Thoracic aorta (tissue), 2 donors: ENCODE data around the gene URGCP. TPM values are rescaled to one million over a fixed set of nuclear protein-coding genes. Genes with fewer than 3 reads are reported as not detected.

Experiments used
- ATAC-seq: fragments of 150-250 bp; one replicate; pipeline ENCODE4 v1.8.0; 2017; ENCODE audit warnings: low read depth; ENCODE audit not compliant: insufficient number of reproducible peaks, low FRiP score
- DNase-seq: peaks from one replicate; pipeline ENCODE4 v3.0.0-alpha.2; 2020; ENCODE audit warnings: low spot score
- H3K27ac ChIP-seq, 2 donors: fragments of 200-600 bp; sonication (generic); 1 replicate in 1 of 2; 2 replicates in 1 of 2; pipeline ENCODE4 v1.5.1; 2016; ENCODE audit warnings: mild to moderate bottlenecking in 2 of 2, moderate library complexity in 2 of 2
- H3K27me3 ChIP-seq: fragments of 200-600 bp; sonication (generic); replicated peaks from 2 replicates; pipeline ENCODE4 v1.6.0; 2016; ENCODE audit warnings: mild to moderate bottlenecking; ENCODE audit not compliant: insufficient read depth
- H3K36me3 ChIP-seq: fragments of 200-600 bp; sonication (generic); one replicate; pipeline ENCODE4 v1.5.1; 2016
- H3K4me1 ChIP-seq, 2 donors: fragments of 200-600 bp; sonication (generic); 1 replicate in 1 of 2; 2 replicates in 1 of 2; pipeline versions ENCODE4 v1.5.1 to v1.6.0; 2016; ENCODE audit warnings: low read depth in 2 of 2, mild to moderate bottlenecking in 1 of 2; ENCODE audit not compliant: control insufficient read depth in 1 of 2
- H3K4me3 ChIP-seq: fragments of 200-600 bp; sonication (generic); 2 replicates; pipeline ENCODE4 v1.5.1; 2016; ENCODE audit warnings: mild to moderate bottlenecking
- H3K9me3 ChIP-seq: fragments of 200-600 bp; sonication (generic); 2 replicates; pipeline ENCODE4 v1.5.1; 2016
- total RNA-seq, 2 donors: library from RNA; depleted of rRNA; stranded (reverse); fragments of >200 nt; gene quantifications; one replicate each; pipeline versions ENCODE4 v1.1.0 to v1.2.3, GENCODE V29; 2016
- TF ChIP-seq, protein P1 (sequence below): fragments of 200-600 bp; sonication (generic); IDR thresholded peaks from one replicate; pipeline ENCODE4 v1.5.1; 2019; ENCODE audit warnings: antibody characterized with exemption

The URGCP gene
- total RNA-seq, 2 donors from 2014 or later: 33.7 to 41.0 TPM

DNA sequence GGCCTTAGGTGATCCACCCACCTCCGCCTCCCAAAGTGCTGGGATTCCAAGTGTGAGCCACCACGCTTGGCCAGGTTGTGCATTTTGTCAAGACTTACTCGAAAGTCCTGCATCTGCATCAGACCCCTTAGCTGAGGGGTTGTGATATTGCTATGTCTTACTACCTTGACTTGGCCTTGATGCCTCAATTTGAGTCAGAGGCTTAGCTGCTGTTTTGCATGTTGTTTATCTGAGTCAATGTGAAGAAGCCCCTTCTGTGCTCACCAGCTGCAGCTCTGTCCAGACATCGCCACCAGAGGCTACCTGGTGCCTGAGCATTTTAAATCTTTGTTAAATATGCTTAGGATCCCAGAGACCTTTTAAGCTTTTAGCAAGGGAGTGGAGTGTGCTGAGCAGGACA is 37.9 kb upstream of the URGCP start:
- no peaks in the 10 kb centered on the region for H3K4me1 ChIP-seq
- DNase-seq (no peak), ATAC-seq (no peak)
- no peaks in the 10 kb centered on the region for H3K27me3 ChIP-seq
- H3K9me3 ChIP-seq: no peaks in the 10 kb centered on the region
- peaks cover 12% of the 10 kb centered on the region for H3K36me3 ChIP-seq
- no peak overlapping the region for H3K27ac ChIP-seq
- H3K4me3 ChIP-seq: no peak overlapping the region
- TF ChIP-seq, protein P1, sequence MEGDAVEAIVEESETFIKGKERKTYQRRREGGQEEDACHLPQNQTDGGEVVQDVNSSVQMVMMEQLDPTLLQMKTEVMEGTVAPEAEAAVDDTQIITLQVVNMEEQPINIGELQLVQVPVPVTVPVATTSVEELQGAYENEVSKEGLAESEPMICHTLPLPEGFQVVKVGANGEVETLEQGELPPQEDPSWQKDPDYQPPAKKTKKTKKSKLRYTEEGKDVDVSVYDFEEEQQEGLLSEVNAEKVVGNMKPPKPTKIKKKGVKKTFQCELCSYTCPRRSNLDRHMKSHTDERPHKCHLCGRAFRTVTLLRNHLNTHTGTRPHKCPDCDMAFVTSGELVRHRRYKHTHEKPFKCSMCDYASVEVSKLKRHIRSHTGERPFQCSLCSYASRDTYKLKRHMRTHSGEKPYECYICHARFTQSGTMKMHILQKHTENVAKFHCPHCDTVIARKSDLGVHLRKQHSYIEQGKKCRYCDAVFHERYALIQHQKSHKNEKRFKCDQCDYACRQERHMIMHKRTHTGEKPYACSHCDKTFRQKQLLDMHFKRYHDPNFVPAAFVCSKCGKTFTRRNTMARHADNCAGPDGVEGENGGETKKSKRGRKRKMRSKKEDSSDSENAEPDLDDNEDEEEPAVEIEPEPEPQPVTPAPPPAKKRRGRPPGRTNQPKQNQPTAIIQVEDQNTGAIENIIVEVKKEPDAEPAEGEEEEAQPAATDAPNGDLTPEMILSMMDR: no peak

DNA sequence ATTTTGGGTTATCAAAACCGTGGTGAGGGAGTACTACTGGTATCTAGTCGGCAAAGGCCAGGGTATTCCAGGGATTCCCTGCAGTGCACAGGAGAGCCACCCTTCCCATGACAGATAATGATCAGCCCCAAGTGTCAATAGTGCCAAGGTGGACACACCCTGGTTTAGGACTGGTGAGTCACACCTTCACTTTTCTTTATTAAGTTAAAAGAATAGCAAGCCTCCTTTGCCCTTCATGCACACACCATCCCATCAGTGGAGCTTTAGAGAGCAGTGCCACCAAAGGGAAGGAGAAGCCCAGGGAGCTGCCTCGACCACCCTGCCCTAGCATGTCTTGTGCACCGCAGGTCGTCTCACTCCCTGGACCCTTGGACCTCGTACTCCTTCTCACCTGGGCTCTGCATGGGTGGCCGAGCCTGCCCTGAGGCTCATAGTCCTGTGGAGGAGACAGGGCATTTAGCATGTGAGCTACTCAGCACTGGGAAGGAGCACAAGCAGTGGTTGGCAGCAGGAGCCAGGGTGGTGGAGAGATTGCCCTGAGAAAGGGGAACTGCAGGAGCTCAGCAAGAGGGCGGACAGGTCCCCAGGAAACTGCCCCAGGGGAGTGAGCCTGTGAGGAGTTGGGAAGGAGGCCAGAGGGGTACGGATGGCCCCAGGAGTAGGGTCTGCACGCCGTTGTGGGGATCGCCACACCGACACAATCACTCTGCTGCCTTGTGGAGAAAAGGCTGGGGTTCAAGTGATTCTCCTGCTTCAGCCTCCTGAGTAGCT is 37.2 kb upstream of the URGCP start:
- Histone ChIP-seq H3K4me1 (no peaks in the 10 kb centered on the region), H3K9me3 (no peaks in the 10 kb centered on the region), H3K4me3 (no peak overlapping the region), H3K27me3 (no peaks in the 10 kb centered on the region), H3K36me3 (peaks cover 7% of the 10 kb centered on the region), H3K27ac (no peak overlapping the region)
- TF ChIP-seq, protein P1: no peak
- no peak for ATAC-seq
- no peak for DNase-seq

DNA sequence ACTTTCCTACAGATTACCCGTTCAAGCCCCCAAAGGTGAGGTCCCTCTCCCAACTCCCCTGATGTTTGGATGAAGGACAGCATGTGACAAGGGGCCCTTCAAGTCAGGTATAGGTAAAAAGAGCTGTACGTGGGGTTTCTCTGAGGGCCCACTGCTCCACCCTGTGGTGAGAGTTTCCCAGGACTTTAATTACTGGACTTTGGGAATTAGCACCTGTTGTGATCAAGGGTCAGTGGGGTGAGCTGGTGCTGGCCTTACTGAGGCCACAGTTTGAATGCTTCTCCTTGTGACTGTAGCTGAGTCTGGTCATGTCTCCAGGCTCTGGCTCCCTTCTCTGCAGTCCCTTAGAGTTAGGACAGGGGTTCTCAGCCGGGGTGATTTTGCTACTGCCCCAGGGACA is 36.6 kb upstream of the URGCP start:
- H3K27ac ChIP-seq: no peak overlapping the region
- no peak overlapping the region for H3K4me3 ChIP-seq
- H3K27me3 ChIP-seq: no peaks in the 10 kb centered on the region
- ATAC-seq: no peak
- peaks cover 5% of the 10 kb centered on the region for H3K36me3 ChIP-seq
- H3K4me1 ChIP-seq: no peaks in the 10 kb centered on the region
- TF ChIP-seq, protein P1: no peak
- DNase-seq: no peak
- H3K9me3 ChIP-seq: no peaks in the 10 kb centered on the region

DNA sequence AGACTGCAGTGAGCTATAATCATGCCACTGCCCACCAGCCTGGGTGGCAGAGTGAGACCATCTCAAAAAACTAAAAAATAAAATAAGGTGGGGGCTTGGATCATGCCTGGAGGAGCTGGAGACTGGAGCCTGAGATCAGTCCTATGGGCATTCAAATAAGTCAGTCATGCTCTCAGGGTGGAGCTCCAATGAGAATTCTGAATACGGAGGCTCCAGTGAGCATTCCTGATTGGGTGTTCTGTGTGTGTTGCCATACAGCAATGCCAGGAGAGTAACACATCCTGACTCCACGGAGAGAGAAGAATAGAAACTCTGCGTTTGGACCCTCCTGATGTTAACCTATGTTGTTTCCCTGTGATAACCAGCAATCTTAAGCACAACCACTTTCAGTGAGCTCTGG is 35.9 kb upstream of the URGCP start:
- DNase-seq: no peak

DNA sequence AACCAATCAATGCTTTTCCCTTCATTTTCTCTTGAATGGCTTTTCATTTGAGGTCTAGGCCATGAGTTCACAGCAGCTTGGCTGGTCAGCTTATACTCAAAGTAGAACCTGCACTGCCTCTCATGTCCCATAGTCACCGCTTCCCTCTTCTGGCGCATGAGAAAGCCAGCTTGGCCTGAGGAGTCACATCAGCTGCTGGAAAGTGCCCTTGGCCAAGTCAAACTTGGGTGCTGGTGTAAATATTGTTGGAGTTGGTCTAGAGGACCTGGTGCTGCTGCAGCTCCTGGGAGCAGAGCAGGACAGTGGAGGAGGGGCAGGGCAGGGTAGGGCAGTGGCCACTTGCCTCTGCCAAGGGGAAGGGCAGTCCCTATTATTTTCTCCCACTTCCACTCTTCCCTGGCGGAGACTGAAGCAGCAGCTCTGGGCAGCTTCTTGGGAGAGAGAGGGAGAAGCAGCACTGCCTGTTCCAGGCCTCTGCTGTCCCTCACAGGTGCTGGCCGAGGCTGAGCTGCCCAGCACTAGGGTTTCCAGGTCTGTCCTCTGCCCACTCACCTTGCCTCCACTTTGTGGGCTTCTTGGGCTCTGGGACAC is 32.6 kb upstream of the URGCP start:
- Histone ChIP-seq H3K4me1 (no peaks in the 10 kb centered on the region), H3K27me3 (no peaks in the 10 kb centered on the region), H3K36me3 (no peaks in the 10 kb centered on the region), H3K9me3 (no peaks in the 10 kb centered on the region), H3K27ac (no peak overlapping the region), H3K4me3 (no peak overlapping the region)
- TF ChIP-seq, protein P1: no peak
- ATAC-seq: no peak
- no peak for DNase-seq

More for the DNA sequence above, 35.9 kb upstream of the URGCP start:
- Histone ChIP-seq H3K4me3 (no peak overlapping the region), H3K27ac (no peak overlapping the region), H3K36me3 (peaks cover 3% of the 10 kb centered on the region), H3K4me1 (no peaks in the 10 kb centered on the region), H3K27me3 (no peaks in the 10 kb centered on the region), H3K9me3 (no peaks in the 10 kb centered on the region)
- no peak for ATAC-seq
- TF ChIP-seq, protein P1: no peak
